Measurements from ENCODE around the gene LRP8.

GRCh38 chr1:53349369-53349835 is 21.5 kb upstream of the LRP8 start:
- no peak for TF ChIP-seq FOS (IDR thresholded peaks at IDR 0.05; ENCODE audit: low read depth, low read length)
- TF ChIP-seq CEBPB (IDR thresholded peaks at IDR 0.05; ENCODE audit: low read depth, low read length), result no peak

Measured in IMR-90 (cell line).